IMR-90 (cell line): ENCODE data around the gene IGSF22. TPM values are rescaled to one million over a fixed set of nuclear protein-coding genes. Genes with fewer than 3 reads are reported as not detected.
"Not testable (repeated sequence)": the region's sequence is repeated elsewhere in the genome, so short reads cannot be mapped to it uniquely, and the experiment has no call there.

Experiments
- ATAC-seq: fragments of 200-7000 bp; cut with Tn5 transposase; 2 replicates; pipeline ENCODE4 v1.9.1; 2020; ENCODE audit warnings: low read depth, mild to moderate bottlenecking, moderate library complexity
- BruUV-seq: library from RNA; stranded (reverse); fragments of 400-500 nt; replicated peaks from 2 replicates; lab custom pipeline; 2021; lab: Mats Ljungman, UMichigan
- CTCF ChIA-PET: fragments of 300-600 bp; formaldehyde crosslinking; extraction: SDS; loops from one replicate; lab custom pipeline; 2021; ENCODE audit warnings: antibody characterized with exemption; lab: Yijun Ruan, JAX
- POLR2A ChIA-PET: fragments of 300-600 bp; sonication (Branson Sonifier 250); formaldehyde crosslinking; loops from one replicate; lab custom pipeline; 2022; ENCODE audit warnings: antibody characterized with exemption; ENCODE audit not compliant: unreplicated experiment; lab: Charles Lee
- DNase-seq: peaks from one replicate; pipeline ENCODE4 v3.0.0; 2013
- H2AFZ ChIP-seq: replicated peaks from 2 replicates; pipeline ENCODE3; 2013; ENCODE audit warnings: low read length, mild to moderate bottlenecking; ENCODE audit not compliant: poor library complexity
- H2AK5ac ChIP-seq: 2 replicates; pipeline ENCODE4 v1.6.1; 2013; ENCODE audit warnings: low read depth, low read length, inconsistent platforms
- H2AK9ac ChIP-seq: replicated peaks from 2 replicates; pipeline ENCODE3; 2013; ENCODE audit warnings: mild to moderate bottlenecking, low read depth, low read length, moderate library complexity; ENCODE audit not compliant: poor library complexity
- H2BK120ac ChIP-seq: 2 replicates; pipeline ENCODE4 v1.6.1; 2013; ENCODE audit warnings: low read depth, low read length, inconsistent platforms
- H2BK15ac ChIP-seq: 3 replicates; pipeline ENCODE4 v1.6.1; 2013; ENCODE audit warnings: low read depth, low read length, inconsistent platforms
- H2BK20ac ChIP-seq: 2 replicates; pipeline ENCODE4 v1.6.1; 2013; ENCODE audit warnings: low read depth, mild to moderate bottlenecking, inconsistent platforms, low read length, moderate library complexity
- H2BK5ac ChIP-seq: 2 replicates; pipeline ENCODE4 v1.6.1; 2013; ENCODE audit warnings: mild to moderate bottlenecking, low read depth, low read length, inconsistent platforms; ENCODE audit not compliant: poor library complexity, severe bottlenecking
- H3K14ac ChIP-seq: replicated peaks from 2 replicates; pipeline ENCODE4 v1.6.1; 2013; ENCODE audit warnings: low read depth, low read length, inconsistent platforms
- H3K18ac ChIP-seq: 2 replicates; pipeline ENCODE4 v1.6.1; 2013; ENCODE audit warnings: low read depth, low read length, control low read depth
- H3K23ac ChIP-seq: 2 replicates; pipeline ENCODE4 v1.6.1; 2013; ENCODE audit warnings: low read depth, low read length, inconsistent platforms
- H3K27ac ChIP-seq: 2 replicates; pipeline ENCODE4 v1.5.1; 2013; ENCODE audit warnings: mild to moderate bottlenecking, control low read depth, low read length; ENCODE audit not compliant: insufficient read depth
- H3K27me3 ChIP-seq: 2 replicates; pipeline ENCODE4 v1.6.1; 2013; ENCODE audit warnings: low read length; ENCODE audit not compliant: control insufficient read depth, insufficient read depth
- H3K36me3 ChIP-seq: 2 replicates; pipeline ENCODE4 v1.6.1; 2013; ENCODE audit warnings: low read length, mixed read lengths; ENCODE audit not compliant: control insufficient read depth, insufficient read depth
- H3K4ac ChIP-seq: 2 replicates; pipeline ENCODE4 v1.6.1; 2013; ENCODE audit warnings: low read depth, low read length, inconsistent platforms
- H3K4me1 ChIP-seq: 2 replicates; pipeline ENCODE4 v1.6.1; 2013; ENCODE audit warnings: low read length, mixed read lengths; ENCODE audit not compliant: control insufficient read depth, insufficient read depth
- H3K4me2 ChIP-seq: 2 replicates; pipeline ENCODE4 v1.6.1; 2013; ENCODE audit warnings: low read depth, mild to moderate bottlenecking, control low read depth, low read length, moderate library complexity
- H3K4me3 ChIP-seq: 2 replicates; pipeline ENCODE4 v1.5.1; 2013; ENCODE audit warnings: low read depth, mild to moderate bottlenecking, control low read depth, low read length, moderate library complexity; ENCODE audit not compliant: insufficient read depth
- H3K56ac ChIP-seq: 2 replicates; pipeline ENCODE4 v1.6.1; 2013; ENCODE audit warnings: low read length, inconsistent platforms; ENCODE audit not compliant: insufficient read depth; ENCODE audit errors: extremely low read depth
- H3K79me1 ChIP-seq, 2 experiments: 2 replicates each; pipeline ENCODE4 v1.6.1; 2013; ENCODE audit warnings: low read length in 2 of 2, inconsistent platforms in 1 of 2, low read depth in 1 of 2
- H3K9ac ChIP-seq: 2 replicates; pipeline ENCODE4 v1.6.1; 2013; ENCODE audit warnings: low read depth, low read length, control low read depth
- H3K9me1 ChIP-seq: 2 replicates; pipeline ENCODE4 v1.6.1; 2013; ENCODE audit warnings: low read length, inconsistent platforms; ENCODE audit not compliant: insufficient read depth
- H3K9me3 ChIP-seq: 2 replicates; pipeline ENCODE4 v1.6.1; 2013; ENCODE audit warnings: low read length; ENCODE audit not compliant: control insufficient read depth, insufficient read depth
- H4K20me1 ChIP-seq: 2 replicates; pipeline ENCODE4 v1.6.1; 2013; ENCODE audit warnings: low read length, inconsistent platforms; ENCODE audit not compliant: insufficient read depth
- H4K5ac ChIP-seq: 2 replicates; pipeline ENCODE4 v1.6.1; 2013; ENCODE audit warnings: mild to moderate bottlenecking, low read depth, low read length, control low read depth
- H4K8ac ChIP-seq, 2 experiments: 2 replicates each; pipeline ENCODE4 v1.6.1; 2013; ENCODE audit warnings: low read depth in 2 of 2, low read length in 2 of 2, control low read depth in 1 of 2, inconsistent platforms in 1 of 2
- H4K91ac ChIP-seq: 2 replicates; pipeline ENCODE4 v1.6.1; 2013; ENCODE audit warnings: low read depth, low read length, inconsistent platforms; ENCODE audit not compliant: insufficient read depth
- NFE2L2 ChIP-seq: fragments of 150-350 bp; IDR thresholded peaks from 2 replicates; pipeline ENCODE4 v1.6.1; 2016; ENCODE audit warnings: low read depth, mild to moderate bottlenecking, low read length
- POLR2A ChIP-seq: IDR thresholded peaks from 2 replicates; pipeline ENCODE4 v1.6.1; 2012; ENCODE audit warnings: mild to moderate bottlenecking, low read depth, low read length
- RAD21 ChIP-seq: IDR thresholded peaks from 2 replicates; pipeline ENCODE4 v1.6.1; 2012; ENCODE audit warnings: low read length, improper control_type of control experiment
- RCOR1 ChIP-seq: IDR thresholded peaks from 2 replicates; pipeline ENCODE4 v1.6.1; 2012; ENCODE audit warnings: mild to moderate bottlenecking, low read length, improper control_type of control experiment; ENCODE audit not compliant: insufficient replicate concordance
- WGBS, 2 experiments: methylation state at CpG; one replicate each; pipeline versions ENCODE4 v1.1.5 to v1.1.7; 2013; ENCODE audit warnings: missing lambda C conversion rate in 2 of 2; ENCODE audit not compliant: insufficient read length in 1 of 2; ENCODE audit errors: extremely low coverage in 2 of 2; 5-methylcytosine and 5-hydroxymethylcytosine counted together
- dilution Hi-C: fragments of 300-500 bp; cut with HindIII; formaldehyde crosslinking; loops from one replicate; pipeline ENCODE4 v1.14.3; 2018; ENCODE audit warnings: low sequenced_read_pairs; ENCODE audit not compliant: unreplicated experiment
- in situ Hi-C: fragments of 300-500 bp; cut with MboI; formaldehyde crosslinking; loops from 3 replicates; pipeline ENCODE4 v1.14.3; 2019; ENCODE audit warnings: low sequenced_read_pairs, inconsistent platforms, mixed read lengths
- intact Hi-C: fragments of 100-400 bp; cut with micrococcal nuclease; formaldehyde crosslinking; loops from 2 replicates; pipeline ENCODE4 v1.10.0; 2022
- polyA plus RNA-seq, 3 experiments: library from polyadenylated mRNA; depleted of rRNA; stranded (reverse); fragments of >200 nt; gene quantifications; 2 replicates each; pipeline ENCODE4 v1.2.3, GENCODE V29; 2012; ENCODE audit warnings: low replicate concordance in 1 of 3
- total RNA-seq: library from RNA; depleted of rRNA; stranded (reverse); fragments of >200 nt; gene quantifications from 2 replicates; pipeline ENCODE4 v1.2.3, GENCODE V29; 2012

Gene IGSF22
- total and polyA plus RNA-seq, 2 of the 4 experiments (the other 2 are of a cell fraction): not detected

GRCh38 chr11:18668131-18668530 lies 57.9 kb downstream of the IGSF22 start:
- Histone ChIP-seq H3K27me3 (peaks cover 2% of the 10 kb centered on the region; the same call in 1 of the 2 replicates), H2AFZ (no peak overlapping the region), H4K8ac (no peak overlapping the region), H3K4me3 (no peak overlapping the region), H3K9me1 (no peaks in the 10 kb centered on the region), H4K20me1 (no peaks in the 10 kb centered on the region), H4K5ac (no peak overlapping the region), H3K4ac (no peak overlapping the region), H2AK9ac (no peak overlapping the region), H3K18ac (no peak overlapping the region), H3K56ac (no peak overlapping the region), H3K79me1 (no peaks in the 10 kb centered on the region), H3K14ac (no peak overlapping the region), H3K23ac (no peak overlapping the region), H3K9ac (no peak overlapping the region), H3K36me3 (no peaks in the 10 kb centered on the region), H2BK5ac (no peak overlapping the region), H3K27ac (no peak overlapping the region), H3K4me2 (no peak overlapping the region), H2AK5ac (no peak overlapping the region), H3K4me1 (no peaks in the 10 kb centered on the region), H2BK120ac (no peak overlapping the region), H4K91ac (no peak overlapping the region), H2BK20ac (no peak overlapping the region), H3K9me3 (no peaks in the 10 kb centered on the region), H2BK15ac (no peak overlapping the region)
- intact Hi-C loops: no loop called here
- ATAC-seq (no peak), DNase-seq (no peak)
- BruUV-seq: no TSS peak
- dilution Hi-C loops: no loop called here
- in situ Hi-C loops: no loop called here
- WGBS, 2 experiments: 100% methylated on average over 1 of the region's 4 CpGs; no CpG with 5 or more reads in 1 of the 2 experiments
- ChIA-PET POLR2A (no interaction called here), CTCF (no interaction called here)
- no peak for TF ChIP-seq RAD21
- TF ChIP-seq POLR2A: no peak
- no peak for TF ChIP-seq RCOR1
- TF ChIP-seq NFE2L2: no peak

GRCh38 chr11:18665353-18665872 lies 60.6 kb downstream of the IGSF22 start:
- H3K4me3 ChIP-seq, H3K9me1 ChIP-seq, H4K20me1 ChIP-seq, H3K14ac ChIP-seq, intact Hi-C loops, H3K4me2 ChIP-seq, in situ Hi-C loops, H2BK5ac ChIP-seq, H4K5ac ChIP-seq, H3K79me1 ChIP-seq, H3K23ac ChIP-seq, H3K18ac ChIP-seq, H3K36me3 ChIP-seq, ATAC-seq, H3K27ac ChIP-seq, H2AK9ac ChIP-seq, H4K8ac ChIP-seq, BruUV-seq, H3K9me3 ChIP-seq, H2AK5ac ChIP-seq, H2BK120ac ChIP-seq, H2BK15ac ChIP-seq, H3K4ac ChIP-seq, H2BK20ac ChIP-seq, H4K91ac ChIP-seq, POLR2A ChIA-PET, H3K9ac ChIP-seq, H3K27me3 ChIP-seq, dilution Hi-C loops, DNase-seq, H2AFZ ChIP-seq, CTCF ChIA-PET, H3K4me1 ChIP-seq, H3K56ac ChIP-seq: not testable (repeated sequence)
- 83% methylated on average over 2 of the region's 10 CpGs; no CpG with 5 or more reads in 1 of the 2 experiments for WGBS, 2 experiments
